Measurements from ENCODE around the gene SLC8A1. TPM values are rescaled to one million over a fixed set of nuclear protein-coding genes. Genes with fewer than 3 reads are reported as not detected.

Gene SLC8A1
- total and polyA plus RNA-seq, 10 of the 15 experiments (the other 5 are each of a cell fraction or from before 2014, with no cell fraction given) = under 0.01 to 1.2 (median 0.01) TPM; not detected in 3

DNA sequence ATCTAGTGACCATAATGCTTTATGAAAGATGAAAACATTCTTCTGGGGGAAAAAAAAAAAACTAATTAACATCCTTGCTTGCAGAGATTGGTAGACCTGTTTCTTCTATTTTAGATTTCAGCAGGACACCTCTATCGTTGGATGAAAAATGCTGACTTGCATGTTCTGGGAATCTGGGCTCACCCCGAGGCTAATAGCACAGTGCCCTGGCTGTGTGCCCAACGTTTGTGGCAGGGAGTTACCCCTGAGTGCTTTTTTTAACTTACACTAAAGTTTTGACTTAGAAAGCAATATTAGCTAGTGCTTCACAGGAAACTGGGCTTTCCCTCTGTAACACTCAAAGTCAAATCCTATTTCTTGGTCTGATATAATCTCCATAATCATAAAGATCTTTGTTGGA lies 233.2 kb downstream of the SLC8A1 start:
- BruUV-seq (replicated peaks) = no TSS peak
- no peak overlapping the region for H2AFZ ChIP-seq (ENCODE audit: control insufficient read depth, low read depth, low read length)
- H3K4me1 ChIP-seq (ENCODE audit: control insufficient read depth, insufficient read depth, low read length) = no peaks in the 10 kb centered on the region
- H3K4me3 ChIP-seq = no peak overlapping the region
- H3K4me2 ChIP-seq (ENCODE audit: control insufficient read depth, insufficient read depth) = no peak overlapping the region
- H3K27ac ChIP-seq (ENCODE audit: control insufficient read depth, insufficient read depth) = no peak overlapping the region
- intact Hi-C loops (cut with micrococcal nuclease; ENCODE audit: unreplicated experiment) = loop anchor here (10.0 kb wide), 1 partner anchor 336 kb away; no protein-coding TSS in a partner anchor
- ChIA-PET CTCF (interaction anchor here (1.1 to 1.8 kb wide), 2 partner anchors 113 to 336 kb away, joined by 3 to 4 read pairs; no protein-coding TSS in a partner anchor), RAD21 (ENCODE audit: unreplicated experiment) (no interaction called here), POLR2A (no interaction called here), SMC1A (ENCODE audit: uncharacterized antibody, unreplicated experiment) (interaction anchor here (0.6 kb wide), 1 partner anchor 10 kb away, joined by 3 read pairs; no protein-coding TSS in a partner anchor)
- H3K79me2 ChIP-seq (ENCODE audit: control insufficient read depth, insufficient read depth, low read length) = no peaks in the 10 kb centered on the region
- TF ChIP-seq SPI1 (IDR thresholded peaks at IDR 0.05; ENCODE audit: borderline replicate concordance, insufficient read depth, low read depth, low read length) = no peak
- no peaks in the 10 kb centered on the region for H4K20me1 ChIP-seq (ENCODE audit: control insufficient read depth, insufficient read depth)
- no peak for DNase-seq (ENCODE audit: low read depth, low spot score)
- ATAC-seq = no peak
- no peaks in the 10 kb centered on the region for H3K9me3 ChIP-seq (replicated peaks; ENCODE audit: control insufficient read depth, insufficient read depth, low read length)
- in situ Hi-C loops (cut with MboI) = no loop called here
- no peak overlapping the region for H3K9ac ChIP-seq (ENCODE audit: control insufficient read depth, insufficient read depth, low read length)
- no peaks in the 10 kb centered on the region for H3K36me3 ChIP-seq (ENCODE audit: control insufficient read depth in 2 of 2, insufficient read depth in 2 of 2, low read length in 1 of 2)
- no peaks in the 10 kb centered on the region for H3K27me3 ChIP-seq (replicated peaks in 1 of 2; ENCODE audit: control insufficient read depth in 2 of 2, insufficient read depth in 2 of 2, low read length in 1 of 2)
- WGBS (ENCODE audit: insufficient coverage, insufficient replicate concordance, low lambda C conversion rate, missing lambda C conversion rate) = 1% methylated on average over 3 of the region's 3 CpGs
- FAIRE-seq = no peak

DNA sequence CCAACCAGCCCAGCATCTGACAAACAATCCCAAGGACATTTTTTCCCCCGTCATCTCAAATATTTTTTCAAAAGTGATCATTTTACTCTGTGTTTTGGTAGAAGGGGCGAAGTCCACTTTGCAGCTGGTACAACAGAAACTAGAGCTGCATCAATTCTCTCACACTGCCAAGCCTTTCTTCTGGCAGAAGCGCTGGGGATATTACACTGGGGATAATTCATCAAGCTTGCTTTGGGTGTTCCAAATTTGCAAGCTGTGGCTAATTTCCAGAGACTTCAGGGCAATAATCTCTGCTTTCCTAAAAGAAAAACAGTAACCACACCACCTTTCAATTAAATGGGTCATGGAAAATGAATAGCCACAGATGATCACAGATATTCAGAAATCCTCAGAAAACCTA lies 238.3 kb downstream of the SLC8A1 start:
- Histone ChIP-seq H3K27ac (ENCODE audit: control insufficient read depth, insufficient read depth) (no peak overlapping the region), H3K4me3 (no peak overlapping the region), H3K79me2 (ENCODE audit: control insufficient read depth, insufficient read depth, low read length) (no peaks in the 10 kb centered on the region), H3K9me3 (replicated peaks; ENCODE audit: control insufficient read depth, insufficient read depth, low read length) (no peaks in the 10 kb centered on the region), H3K4me1 (ENCODE audit: control insufficient read depth, insufficient read depth, low read length) (no peaks in the 10 kb centered on the region), H3K27me3 (replicated peaks in 1 of 2; ENCODE audit: control insufficient read depth in 2 of 2, insufficient read depth in 2 of 2, low read length in 1 of 2) (no peaks in the 10 kb centered on the region), H3K9ac (ENCODE audit: control insufficient read depth, insufficient read depth, low read length) (no peak overlapping the region), H3K4me2 (ENCODE audit: control insufficient read depth, insufficient read depth) (no peak overlapping the region), H3K36me3 (ENCODE audit: control insufficient read depth in 2 of 2, insufficient read depth in 2 of 2, low read length in 1 of 2) (no peaks in the 10 kb centered on the region), H2AFZ (ENCODE audit: control insufficient read depth, low read depth, low read length) (no peak overlapping the region), H4K20me1 (ENCODE audit: control insufficient read depth, insufficient read depth) (no peaks in the 10 kb centered on the region)
- DNase-seq (ENCODE audit: low read depth, low spot score) (no peak), ATAC-seq (no peak), FAIRE-seq (no peak)
- ChIA-PET CTCF (interaction anchor here (0.6 to 1.3 kb wide), 4 partner anchors 16 to 1651 kb away, joined by 3 to 5 read pairs (median 4); no protein-coding TSS in a partner anchor), POLR2A (no interaction called here), SMC1A (ENCODE audit: uncharacterized antibody, unreplicated experiment) (interaction anchor here (0.6 to 0.9 kb wide), 2 partner anchors 341 to 1080 kb away, joined by 3 to 4 read pairs; no protein-coding TSS in a partner anchor), RAD21 (ENCODE audit: unreplicated experiment) (interaction anchor here (1.0 to 1.5 kb wide), 2 partner anchors 341 to 342 kb away, joined by 4 read pairs; no protein-coding TSS in a partner anchor)
- 46% methylated on average over 3 of the region's 3 CpGs for WGBS (ENCODE audit: insufficient coverage, insufficient replicate concordance, low lambda C conversion rate, missing lambda C conversion rate)
- no TSS peak for BruUV-seq (replicated peaks)
- TF ChIP-seq PAX5 (IDR thresholded peaks at IDR 0.05; ENCODE audit: borderline replicate concordance, low read depth, low read length) (no peak), CREM (IDR thresholded peaks at IDR 0.05; ENCODE audit: low read depth) (no peak), GABPA (IDR thresholded peaks at IDR 0.05; ENCODE audit: low read depth) (no peak), CBX3 (IDR thresholded peaks at IDR 0.05; ENCODE audit: borderline replicate concordance, low read depth) (no peak)
- TF ChIP-seq, protein P1, sequence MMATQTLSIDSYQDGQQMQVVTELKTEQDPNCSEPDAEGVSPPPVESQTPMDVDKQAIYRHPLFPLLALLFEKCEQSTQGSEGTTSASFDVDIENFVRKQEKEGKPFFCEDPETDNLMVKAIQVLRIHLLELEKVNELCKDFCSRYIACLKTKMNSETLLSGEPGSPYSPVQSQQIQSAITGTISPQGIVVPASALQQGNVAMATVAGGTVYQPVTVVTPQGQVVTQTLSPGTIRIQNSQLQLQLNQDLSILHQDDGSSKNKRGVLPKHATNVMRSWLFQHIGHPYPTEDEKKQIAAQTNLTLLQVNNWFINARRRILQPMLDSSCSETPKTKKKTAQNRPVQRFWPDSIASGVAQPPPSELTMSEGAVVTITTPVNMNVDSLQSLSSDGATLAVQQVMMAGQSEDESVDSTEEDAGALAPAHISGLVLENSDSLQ (IDR thresholded peaks at IDR 0.05) = no peak
- in situ Hi-C loops (cut with MboI) (no loop called here), intact Hi-C loops (cut with micrococcal nuclease; ENCODE audit: unreplicated experiment) (loop anchor here (10.0 kb wide), 1 partner anchor 341 kb away; no protein-coding TSS in a partner anchor)

Measured in GM12878 (cell line).